ENCODE measurements around the gene ANTKMT.
A peak's percentile ranks its signal among the peaks of the same experiment; 100 is the strongest.

Gene ANTKMT

GRCh38 chr16:714558-715476, 6.1 kb upstream of the ANTKMT start, which contains the start of gene METRN:
Gene METRN, plus strand, starts transcription at chr16:715118. Its CDS starts 172 bp downstream, at chr16:715290.
- TF ChIP-seq CTCF (conservative IDR thresholded peaks at IDR 0.05), result no peak
- H3K27ac ChIP-seq, result peak within 1 kb of the TSS; percentile 53

GRCh38 chr16:715477-716199, 5.3 kb upstream of the ANTKMT start:
- H3K27ac ChIP-seq, result peak overlapping the region; percentile 53
- TF ChIP-seq CTCF (conservative IDR thresholded peaks at IDR 0.05), result peak; percentile 14; the same call in 1 of the 2 replicates

GRCh38 chr16:716200-716568, 4.8 kb upstream of the ANTKMT start:
- TF ChIP-seq CTCF (conservative IDR thresholded peaks at IDR 0.05), result no peak

GRCh38 chr16:716768-717325, 4.1 kb upstream of the ANTKMT start:
- H3K27ac ChIP-seq, result no peak overlapping the region; the same call in 1 of the 2 replicates
- no peak for TF ChIP-seq CTCF (conservative IDR thresholded peaks at IDR 0.05)

More at GRCh38 chr16:716200-716568, 4.8 kb upstream of the ANTKMT start:
- H3K27ac ChIP-seq, result peak overlapping the region; percentile 53

GRCh38 chr16:717450-718245, 3.3 kb upstream of the ANTKMT start:
- no peak for TF ChIP-seq CTCF (conservative IDR thresholded peaks at IDR 0.05)
- 0 out of 2 replicates have a peak overlapping the region, but pooled peaks have one; percentile 93 for H3K27ac ChIP-seq

GRCh38 chr16:718389-718788, 2.6 kb upstream of the ANTKMT start:
- TF ChIP-seq CTCF (conservative IDR thresholded peaks at IDR 0.05), result no peak
- H3K27ac ChIP-seq, result 0 out of 2 replicates have a peak overlapping the region, but pooled peaks have one; percentile 93
